CD4-positive, alpha-beta T cell (primary cell): ENCODE results near the gene DLGAP4. TPM values are rescaled to one million over a fixed set of nuclear protein-coding genes. Genes with fewer than 3 reads are reported as not detected.

ENCODE experiments used
- ATAC-seq: fragments of 200-7000 bp; cut with Tn5 transposase; one replicate; pipeline ENCODE4 v1.10.0; 2022; ENCODE audit warnings: mild to moderate bottlenecking; ENCODE audit not compliant: poor library complexity
- CTCF ChIA-PET: fragments of 350-600 bp; sonication (Branson Sonifier 250); formaldehyde crosslinking; loops from one replicate; lab custom pipeline; 2021; ENCODE audit warnings: antibody characterized with exemption, inconsistent platforms; lab: Charles Lee
- POLR2A ChIA-PET: fragments of 350-600 bp; sonication (Branson Sonifier 250); formaldehyde crosslinking; loops from one replicate; lab custom pipeline; 2021; ENCODE audit warnings: antibody characterized with exemption, inconsistent platforms; lab: Charles Lee
- DNase-seq, 14 experiments: peaks; one replicate each; pipeline ENCODE4 v3.0.0-alpha.2; 2013 to 2020; ENCODE audit warnings: mixed read lengths in 2 of 14
- H3K27ac ChIP-seq, 2 donors: one replicate each; pipeline versions ENCODE4 v1.5.1 to v1.7.0; 2013; ENCODE audit warnings: low read length in 2 of 2, low read depth in 1 of 2, mild to moderate bottlenecking in 1 of 2
- H3K27me3 ChIP-seq, 2 experiments: 1 replicate in 1 of 2; 2 replicates in 1 of 2; pipeline versions ENCODE4 v1.6.1 to v1.7.0; 2013; ENCODE audit warnings: low read length in 2 of 2, control low read depth in 1 of 2, mild to moderate bottlenecking in 1 of 2, moderate library complexity in 1 of 2; ENCODE audit not compliant: insufficient read depth in 2 of 2, control insufficient read depth in 1 of 2
- H3K36me3 ChIP-seq: one replicate; pipeline ENCODE4 v1.6.1; 2013; ENCODE audit warnings: low read length, control low read depth; ENCODE audit not compliant: insufficient read depth
- H3K4me1 ChIP-seq: one replicate; pipeline ENCODE4 v1.6.1; 2013; ENCODE audit warnings: low read length, control low read depth; ENCODE audit not compliant: insufficient read depth
- H3K4me3 ChIP-seq: one replicate; pipeline ENCODE4 v1.5.1; 2013; ENCODE audit warnings: mild to moderate bottlenecking, low read length, moderate library complexity
- H3K9me3 ChIP-seq, 2 experiments: 1 replicate in 1 of 2; 2 replicates in 1 of 2; pipeline versions ENCODE4 v1.6.1 to v1.7.0; 2013; ENCODE audit warnings: low read length in 2 of 2, mild to moderate bottlenecking in 2 of 2, control low read depth in 1 of 2, moderate library complexity in 1 of 2; ENCODE audit not compliant: control insufficient read depth in 1 of 2, insufficient read depth in 1 of 2
- H3K27ac Mint-ChIP-seq: one replicate; pipeline ENCODE4 v1.8.0; 2020; ENCODE audit warnings: mixed read lengths
- H3K27me3 Mint-ChIP-seq: one replicate; pipeline ENCODE4 v1.8.0; 2021; ENCODE audit warnings: mixed read lengths
- H3K36me3 Mint-ChIP-seq: one replicate; pipeline ENCODE4 v1.8.0; 2021; ENCODE audit warnings: low read depth, mixed read lengths
- H3K4me1 Mint-ChIP-seq: one replicate; pipeline ENCODE4 v1.8.0; 2021; ENCODE audit warnings: low read depth, mixed read lengths
- H3K4me3 Mint-ChIP-seq: one replicate; pipeline ENCODE4 v1.8.0; 2020; ENCODE audit warnings: mild to moderate bottlenecking, mixed read lengths
- H3K9me3 Mint-ChIP-seq: one replicate; pipeline ENCODE4 v1.8.0; 2020; ENCODE audit warnings: mixed read lengths
- CTCF ChIP-seq: fragments of 200-600 bp; IDR thresholded peaks from one replicate; pipeline ENCODE4 v1.8.0; 2022; ENCODE audit warnings: antibody characterized with exemption, mild to moderate bottlenecking
- intact Hi-C, 2 experiments: fragments of 100-400 bp; cut with DNase I in 1 of 2; cut with micrococcal nuclease in 1 of 2; formaldehyde crosslinking; loops; one replicate each; pipeline versions ENCODE4 v1.15.1 to v1.9.0; 2023 to 2025; cut with DNase I, micrococcal nuclease
- total RNA-seq, 174 experiments: library from RNA in 2 of 174; stranded (reverse) in 2 of 174; gene quantifications; one replicate each; pipeline ENCODE4 v1.2.3 and lab custom pipeline; 2021 to 2026

The DLGAP4 gene
- total RNA-seq, 2 experiments from 2014 or later = 16.0 to 16.1 TPM

- Mint-ChIP-seq H3K27me3 (peaks cover 5% of the 10 kb centered on the region), H3K4me3 (no peak overlapping the region), H3K36me3 (no peaks in the 10 kb centered on the region), H3K27ac (no peak overlapping the region), H3K9me3 (no peaks in the 10 kb centered on the region), H3K4me1 (peaks cover 4% of the 10 kb centered on the region)
- Histone ChIP-seq H3K27ac (no peak overlapping the region), H3K27me3 (no peaks in the 10 kb centered on the region), H3K9me3 (peaks cover 0 to 5% of the 10 kb centered on the region in 2 experiments), H3K36me3 (no peaks in the 10 kb centered on the region), H3K4me1 (peaks cover 15% of the 10 kb centered on the region), H3K4me3 (no peak overlapping the region)
- ATAC-seq (no peak), DNase-seq (no peak)
- intact Hi-C loops = no loop called here
- ChIA-PET POLR2A (no interaction called here), CTCF (no interaction called here)
- TF ChIP-seq CTCF = no peak
These were observed 126.0 kb downstream of the DLGAP4 start for GRCh38 chr20:36432096-36432495.

DNA sequence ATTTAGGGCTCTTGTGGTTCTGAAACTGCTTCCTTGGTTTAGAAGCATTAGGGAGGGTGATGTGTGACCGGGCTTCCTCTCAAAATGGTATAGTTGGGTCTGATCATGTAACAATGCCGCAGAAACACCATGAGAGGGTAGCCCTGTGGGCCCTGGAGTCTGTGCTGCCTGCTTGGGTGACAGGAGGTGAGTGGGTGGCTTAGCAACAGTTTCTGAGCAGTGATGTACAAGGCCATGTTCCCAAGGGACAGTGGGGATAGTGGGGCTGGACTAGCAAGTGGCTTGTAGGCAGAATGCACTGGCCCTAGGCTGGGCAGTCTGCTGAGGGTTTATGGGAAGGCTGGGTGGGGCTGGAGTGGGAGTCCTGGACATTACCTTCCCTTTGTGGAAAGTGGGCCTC lies 128.2 kb downstream of the DLGAP4 start:
- H3K9me3 ChIP-seq = peaks cover 0 to 5% of the 10 kb centered on the region in 2 experiments
- ATAC-seq (no peak), DNase-seq (no peak)
- ChIA-PET POLR2A (no interaction called here), CTCF (no interaction called here)
- H3K4me3 ChIP-seq = no peak overlapping the region
- H3K4me1 Mint-ChIP-seq = peaks cover 4% of the 10 kb centered on the region
- H3K36me3 Mint-ChIP-seq = no peaks in the 10 kb centered on the region
- no peaks in the 10 kb centered on the region for H3K36me3 ChIP-seq
- no peak overlapping the region for H3K27ac Mint-ChIP-seq
- H3K4me3 Mint-ChIP-seq = no peak overlapping the region
- H3K27me3 Mint-ChIP-seq = peaks cover 5% of the 10 kb centered on the region
- peaks cover 18% of the 10 kb centered on the region for H3K4me1 ChIP-seq
- no peak overlapping the region for H3K27ac ChIP-seq
- H3K27me3 ChIP-seq = no peaks in the 10 kb centered on the region
- no peak for TF ChIP-seq CTCF
- intact Hi-C loops = no loop called here
- H3K9me3 Mint-ChIP-seq = no peaks in the 10 kb centered on the region

DNA sequence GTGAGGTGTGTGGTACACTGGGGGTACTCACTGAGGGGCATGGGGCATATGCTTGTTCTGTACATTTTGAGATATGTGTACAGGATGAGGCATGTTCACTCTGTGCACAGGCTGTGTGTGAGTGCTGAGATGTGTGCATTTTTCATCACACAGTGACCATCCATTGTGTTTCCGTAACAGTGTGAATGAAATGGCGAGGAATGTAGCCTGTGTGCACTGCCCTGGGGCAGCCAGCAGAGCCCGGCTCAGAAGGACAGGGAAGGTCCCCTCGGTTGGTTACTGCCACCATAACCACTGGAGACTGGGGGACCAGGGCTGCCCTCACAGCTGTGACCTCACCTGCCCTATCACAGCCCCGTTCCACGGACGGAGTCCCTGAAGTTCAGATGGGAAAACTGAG lies 129.0 kb downstream of the DLGAP4 start:
- Histone ChIP-seq H3K27me3 (no peaks in the 10 kb centered on the region), H3K27ac (no peak overlapping the region), H3K36me3 (no peaks in the 10 kb centered on the region), H3K4me3 (no peak overlapping the region), H3K9me3 (peaks cover 0 to 5% of the 10 kb centered on the region in 2 experiments), H3K4me1 (peaks cover 21% of the 10 kb centered on the region)
- no peaks in the 10 kb centered on the region for H3K9me3 Mint-ChIP-seq
- no peak overlapping the region for H3K4me3 Mint-ChIP-seq
- no peaks in the 10 kb centered on the region for H3K36me3 Mint-ChIP-seq
- POLR2A ChIA-PET = no interaction called here
- no peak for TF ChIP-seq CTCF
- intact Hi-C loops = no loop called here
- DNase-seq = no peak
- no peak overlapping the region for H3K27ac Mint-ChIP-seq
- no peak for ATAC-seq
- peaks cover 4% of the 10 kb centered on the region for H3K4me1 Mint-ChIP-seq
- CTCF ChIA-PET = no interaction called here
- H3K27me3 Mint-ChIP-seq = peaks cover 5% of the 10 kb centered on the region
